H1 (cell line): ENCODE results near the gene COX7A2. TPM values are rescaled to one million over a fixed set of nuclear protein-coding genes. Genes with fewer than 3 reads are reported as not detected.

Source experiments
- RNF2 ChIP-seq: fragments of 200-900, 300-1000 bp; sonication (generic); IDR thresholded peaks from 2 replicates; pipeline ENCODE4 v1.7.1; 2016; ENCODE audit warnings: borderline replicate concordance, low read depth, mild to moderate bottlenecking, antibody characterized with exemption, low read length; ENCODE audit not compliant: poor library complexity, severe bottlenecking; ENCODE audit errors: missing control alignments
- polyA plus RNA-seq, 7 experiments: library from polyadenylated mRNA; depleted of rRNA in 3 of 7; stranded (reverse) in 5 of 7; unstranded in 2 of 7; fragments of >200 nt in 5 of 7; fragments of 200-250 nt in 2 of 7; gene quantifications; 1 replicate in 5 of 7; 2 replicates in 1 of 7; 4 replicates in 1 of 7; pipeline versions ENCODE4 v1.2.1 to v1.2.3, GENCODE V29; 2011 to 2013; ENCODE audit warnings: missing spikeins in 2 of 7, mixed read lengths in 2 of 7
- total RNA-seq: library from RNA; stranded (reverse); fragmentation: NEBNext Ultra II Directional; extraction: Animal tissue kit (Norgen Biotek cat#: 25700); gene quantifications from 2 replicates; pipeline ENCODE4 v1.2.1, GENCODE V29; 2021

COX7A2 gene
- total and polyA plus RNA-seq, 2 of the 8 experiments (the other 6 are each of a cell fraction or from before 2014, with no cell fraction given): 262 to 468 TPM

DNA sequence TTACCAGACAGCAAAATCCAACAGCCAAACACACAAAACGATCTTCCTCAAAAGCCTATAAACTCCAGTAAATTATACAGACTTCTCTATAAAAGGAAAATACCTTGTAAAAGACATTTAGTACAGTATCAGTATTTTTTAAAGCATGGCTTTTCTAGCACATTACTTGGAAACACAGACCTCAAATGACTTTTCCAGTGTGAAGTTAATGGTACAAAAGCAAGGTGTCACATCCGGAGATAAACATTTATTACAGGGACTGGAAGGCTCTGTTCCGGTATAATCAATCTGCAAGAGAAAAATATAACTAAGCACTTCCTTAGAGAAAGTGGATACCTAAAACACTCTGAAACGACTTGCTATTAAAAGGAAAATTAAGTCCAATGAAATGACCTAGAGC is 23.9 kb upstream of the COX7A2 start (continued):
- no peak for TF ChIP-seq RNF2
